Mucosa of descending colon (tissue), 3 donors: ENCODE data around the gene LILRB1. TPM values are rescaled to one million over a fixed set of nuclear protein-coding genes. Genes with fewer than 3 reads are reported as not detected.

Source experiments
- ATAC-seq: fragments of 200-7000 bp; cut with Tn5 transposase; one replicate; pipeline ENCODE4 v1.9.1; 2020; ENCODE audit warnings: mild to moderate bottlenecking, moderate library complexity
- DNase-seq, 3 donors: peaks; one replicate each; pipeline ENCODE4 v3.0.0-alpha.2; 2020
- H3K36me3 ChIP-seq: fragments of 200-600 bp; one replicate; pipeline ENCODE4 v1.8.0; 2021; ENCODE audit warnings: low read depth, mild to moderate bottlenecking
- H3K4me1 ChIP-seq: fragments of 200-600 bp; one replicate; pipeline ENCODE4 v1.8.0; 2021; ENCODE audit warnings: low read depth, mild to moderate bottlenecking
- H3K4me3 ChIP-seq: fragments of 200-600 bp; one replicate; pipeline ENCODE4 v1.8.0; 2021; ENCODE audit warnings: mild to moderate bottlenecking
- H3K9me3 ChIP-seq: fragments of 200-600 bp; one replicate; pipeline ENCODE4 v1.8.0; 2021; ENCODE audit warnings: mild to moderate bottlenecking
- CTCF ChIP-seq: fragments of 200-600 bp; IDR thresholded peaks from one replicate; pipeline ENCODE4 v1.8.0; 2022; ENCODE audit warnings: antibody characterized with exemption, mild to moderate bottlenecking
- intact Hi-C, 2 donors: fragments of 100-400 bp; cut with DNase I in 1 of 2; cut with micrococcal nuclease in 1 of 2; formaldehyde crosslinking; loops; one replicate each; pipeline versions ENCODE4 v1.11.0 to v1.11.1; 2022; cut with DNase I, micrococcal nuclease
- total RNA-seq, 3 donors: library from RNA; stranded (reverse); fragmentation: NEBNext Ultra II Directional in 2 of 3; extraction: Animal tissue kit (Norgen Biotek cat#: 25700) in 2 of 3; gene quantifications; one replicate each; pipeline versions ENCODE4 v1.2.1 to v1.2.4, GENCODE V29; 2021 to 2023
- donor health status: DM: no; HTN: no; CAD: no; lungs with moderate emphysema.
- donor health status: DM: no; HTN: no; CAD: no.
- donor health status: DM: no; HTN: yes; CAD: no.

The LILRB1 gene
- total RNA-seq, 3 donors from 2014 or later: 2.6 to 10.7 (median 4.9) TPM

- no peak overlapping the region for H3K4me3 ChIP-seq
- H3K36me3 ChIP-seq: no peaks in the 10 kb centered on the region
- no peaks in the 10 kb centered on the region for H3K4me1 ChIP-seq
- intact Hi-C loops: no loop called here
- DNase-seq (no peak), ATAC-seq (no peak)
- no peaks in the 10 kb centered on the region for H3K9me3 ChIP-seq
- no peak for TF ChIP-seq CTCF
Measured at GRCh38 chr19:54608792-54609191, 21.5 kb upstream of the LILRB1 start.

GRCh38 chr19:54609356-54609791, 20.9 kb upstream of the LILRB1 start:
- intact Hi-C loops: no loop called here
- H3K36me3 ChIP-seq: no peaks in the 10 kb centered on the region
- ATAC-seq (no peak), DNase-seq (no peak)
- no peak for TF ChIP-seq CTCF
- no peaks in the 10 kb centered on the region for H3K4me1 ChIP-seq
- H3K9me3 ChIP-seq: no peaks in the 10 kb centered on the region
- H3K4me3 ChIP-seq: no peak overlapping the region

GRCh38 chr19:54612428-54612827, 17.9 kb upstream of the LILRB1 start:
- DNase-seq: no peak
- intact Hi-C loops: no loop called here
- ATAC-seq: no peak
- Histone ChIP-seq H3K4me3 (no peak overlapping the region), H3K9me3 (no peaks in the 10 kb centered on the region), H3K36me3 (no peaks in the 10 kb centered on the region), H3K4me1 (no peaks in the 10 kb centered on the region)
- TF ChIP-seq CTCF: no peak

- ATAC-seq (no peak), DNase-seq (no peak)
- Histone ChIP-seq H3K4me1 (no peaks in the 10 kb centered on the region), H3K4me3 (no peak overlapping the region), H3K9me3 (no peaks in the 10 kb centered on the region), H3K36me3 (no peaks in the 10 kb centered on the region)
- no peak for TF ChIP-seq CTCF
- intact Hi-C loops: no loop called here
Measured at GRCh38 chr19:54614726-54615125, 15.6 kb upstream of the LILRB1 start.

- no peaks in the 10 kb centered on the region for H3K4me1 ChIP-seq
- no peaks in the 10 kb centered on the region for H3K9me3 ChIP-seq
- H3K4me3 ChIP-seq: no peak overlapping the region
- intact Hi-C loops: no loop called here
- DNase-seq (no peak), ATAC-seq (no peak)
- no peaks in the 10 kb centered on the region for H3K36me3 ChIP-seq
- TF ChIP-seq CTCF: no peak
Measured at GRCh38 chr19:54616057-54616456, 14.2 kb upstream of the LILRB1 start.
